ENCODE data around the gene MIPOL1. TPM values are rescaled to one million over a fixed set of nuclear protein-coding genes. Genes with fewer than 3 reads are reported as not detected.

The MIPOL1 gene
- total and polyA plus RNA-seq, 2 of the 13 experiments (the other 11 are each of a cell fraction or from before 2014, with no cell fraction given), result 8.6 to 34.2 TPM

- peak; percentile 94 for TF ChIP-seq FOXK1 (CRISPR knock-in tag; IDR thresholded peaks at IDR 0.05; ENCODE audit: borderline replicate concordance, low read depth)
- TF ChIP-seq KDM5B (CRISPR knock-in tag; IDR thresholded peaks at IDR 0.05; ENCODE audit: borderline replicate concordance), result peak; percentile 100
- TF ChIP-seq RNF2 (conservative IDR thresholded peaks at IDR 0.05; ENCODE audit: low read depth), result peak; percentile 99
- TF ChIP-seq ZFP37 (CRISPR knock-in tag; IDR thresholded peaks at IDR 0.05; ENCODE audit: borderline replicate concordance), result peak; percentile 90
- no peak for TF ChIP-seq TERF1 (CRISPR knock-in tag; IDR thresholded peaks at IDR 0.05)
- peak; percentile 93 for TF ChIP-seq PRMT3 (CRISPR knock-in tag; IDR thresholded peaks at IDR 0.05; ENCODE audit: borderline replicate concordance, low read depth)
- peak; percentile 92 for TF ChIP-seq JUNB (CRISPR knock-in tag; IDR thresholded peaks at IDR 0.05; ENCODE audit: borderline replicate concordance)
- peak; percentile 55 for TF ChIP-seq ONECUT2 (CRISPR knock-in tag; IDR thresholded peaks at IDR 0.05)
- TF ChIP-seq ZNF446 (CRISPR knock-in tag; IDR thresholded peaks at IDR 0.05), result peak; percentile 97; the same call in 1 of the 2 replicates
- TF ChIP-seq REST (IDR thresholded peaks at IDR 0.05; ENCODE audit: borderline replicate concordance in 1 of 2, low read depth in 1 of 2, low read length in 2 of 2), result peak in 1 of 2 experiments; percentile 84; a peak in 2 of 4 replicates
- TF ChIP-seq ZNF605 (CRISPR knock-in tag; IDR thresholded peaks at IDR 0.05), result peak; percentile 98
- peak; percentile 88 for TF ChIP-seq MED1 (CRISPR knock-in tag; IDR thresholded peaks at IDR 0.05)
- no peak for TF ChIP-seq NONO (IDR thresholded peaks at IDR 0.05)
- peak; percentile 97 for TF ChIP-seq NONO (CRISPR knock-in tag; conservative IDR thresholded peaks at IDR 0.05)
- peak; percentile 97; the same call in 1 of the 2 replicates for TF ChIP-seq DNMT3B (CRISPR knock-in tag; conservative IDR thresholded peaks at IDR 0.05)
- TF ChIP-seq PATZ1 (CRISPR knock-in tag; IDR thresholded peaks at IDR 0.05), result peak; percentile 65
- peak; percentile 90 for TF ChIP-seq CC2D1A (CRISPR knock-in tag; IDR thresholded peaks at IDR 0.05)
- TF ChIP-seq ZFP62 (CRISPR knock-in tag; IDR thresholded peaks at IDR 0.05), result 0 out of 2 replicates have a peak, but pooled peaks have one; percentile 76
- TF ChIP-seq ZNF432 (CRISPR knock-in tag; IDR thresholded peaks at IDR 0.05; ENCODE audit: borderline replicate concordance), result no peak
- TF ChIP-seq HMG20B (CRISPR knock-in tag; conservative IDR thresholded peaks at IDR 0.05), result peak; percentile 76
- peak; percentile 100 for TF ChIP-seq BCL3 (CRISPR knock-in tag; IDR thresholded peaks at IDR 0.05)
- TF ChIP-seq NBN (conservative IDR thresholded peaks at IDR 0.05), result no peak
Observed at GRCh38 chr14:37172024-37172869, 25.5 kb upstream of the MIPOL1 start, which contains the start of gene SLC25A21 (continued).
